ENCODE results near the gene CHST11. TPM values are rescaled to one million over a fixed set of nuclear protein-coding genes. Genes with fewer than 3 reads are reported as not detected.

CHST11 gene
- total and polyA plus RNA-seq, 2 of the 4 experiments (the other 2 are of a cell fraction) = 1.4 to 2.7 TPM

DNA sequence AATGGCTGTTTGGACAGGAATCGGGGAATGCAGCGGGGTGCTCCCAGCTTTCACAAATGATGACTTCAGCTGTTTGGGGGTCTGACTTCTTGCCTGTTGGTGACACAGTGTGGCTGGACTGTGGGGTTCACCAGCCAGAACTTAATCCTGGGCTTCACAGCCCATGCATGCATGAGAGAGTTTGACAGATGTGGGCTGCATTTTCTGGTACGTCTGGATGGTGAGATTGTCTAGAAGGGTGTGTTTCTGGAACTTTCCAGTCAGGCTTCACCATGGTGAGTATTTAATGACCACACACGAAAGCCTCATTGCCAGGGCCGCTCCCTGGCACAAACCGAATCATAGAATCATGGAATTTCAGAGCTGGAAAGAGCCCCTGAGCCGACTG, 29.6 kb downstream of the CHST11 start:
- Histone ChIP-seq H3K4me3 (ENCODE audit: insufficient read depth, low read depth, low read length) (no peak overlapping the region), H2AK5ac (ENCODE audit: low read depth, low read length) (no peak overlapping the region), H2AK9ac (replicated peaks; ENCODE audit: low read depth, low read length, poor library complexity) (no peak overlapping the region), H3K4ac (ENCODE audit: low read depth, low read length) (no peak overlapping the region), H3K9me3 (ENCODE audit: control insufficient read depth, insufficient read depth, low read length) (no peaks in the 10 kb centered on the region), H2BK15ac (ENCODE audit: low read depth, low read length) (no peak overlapping the region), H2BK5ac (ENCODE audit: low read depth, low read length, poor library complexity, severe bottlenecking) (no peak overlapping the region), H3K56ac (ENCODE audit: extremely low read depth, insufficient read depth, low read length) (no peak overlapping the region), H3K4me1 (ENCODE audit: control insufficient read depth, insufficient read depth, low read length) (no peaks in the 10 kb centered on the region), H2AFZ (replicated peaks; ENCODE audit: low read length, poor library complexity) (no peak overlapping the region), H2BK120ac (ENCODE audit: low read depth, low read length) (no peak overlapping the region), H3K9me1 (ENCODE audit: insufficient read depth, low read length) (0 out of 2 replicates have a peak, but pooled peaks cover 5% of the 10 kb centered on the region), H3K23ac (ENCODE audit: low read depth, low read length) (no peak overlapping the region), H3K9ac (ENCODE audit: low read depth, low read length) (no peak overlapping the region), H3K27ac (ENCODE audit: insufficient read depth, low read length) (no peak overlapping the region), H3K14ac (replicated peaks; ENCODE audit: low read depth, low read length) (no peak overlapping the region), H4K91ac (ENCODE audit: insufficient read depth, low read depth, low read length) (no peak overlapping the region), H4K20me1 (ENCODE audit: insufficient read depth, low read length) (no peaks in the 10 kb centered on the region), H3K18ac (ENCODE audit: low read depth, low read length) (no peak overlapping the region), H3K4me2 (ENCODE audit: low read depth, low read length) (no peak overlapping the region), H3K36me3 (ENCODE audit: control insufficient read depth, insufficient read depth, low read length) (no peaks in the 10 kb centered on the region), H3K79me1 (ENCODE audit: low read depth in 1 of 2, low read length in 2 of 2) (no peaks in the 10 kb centered on the region; a peak in 1 of 4 replicates), H4K5ac (ENCODE audit: low read depth, low read length) (no peak overlapping the region), H3K27me3 (ENCODE audit: control insufficient read depth, insufficient read depth, low read length) (no peaks in the 10 kb centered on the region), H4K8ac (ENCODE audit: low read depth in 2 of 2, low read length in 2 of 2) (no peak overlapping the region), H2BK20ac (ENCODE audit: low read depth, low read length) (no peak overlapping the region)
- dilution Hi-C loops (cut with HindIII; ENCODE audit: low sequenced_read_pairs, unreplicated experiment) (no loop called here), in situ Hi-C loops (cut with MboI; ENCODE audit: low sequenced_read_pairs) (no loop called here), intact Hi-C loops (cut with micrococcal nuclease) (no loop called here)
- WGBS, 2 experiments (ENCODE audit: extremely low coverage in 2 of 2, insufficient read length in 1 of 2) = no CpG with 5 or more reads among the region's 7 CpGs
- DNase-seq (no peak), ATAC-seq (ENCODE audit: low read depth) (no peak)
- CTCF ChIA-PET = no interaction called here
- POLR2A ChIA-PET (ENCODE audit: unreplicated experiment) = no interaction called here
- no TSS peak for BruUV-seq (replicated peaks)
- TF ChIP-seq MXI1 (IDR thresholded peaks at IDR 0.05; ENCODE audit: borderline replicate concordance, low read depth, low read length) = no peak
- no peak for TF ChIP-seq MAFK (IDR thresholded peaks at IDR 0.05; ENCODE audit: low read depth, low read length)
- TF ChIP-seq NFE2L2 (IDR thresholded peaks at IDR 0.05; ENCODE audit: low read depth, low read length) = no peak
- TF ChIP-seq USF2 (IDR thresholded peaks at IDR 0.05; ENCODE audit: low read depth, low read length) = no peak
- TF ChIP-seq RAD21 (IDR thresholded peaks at IDR 0.05; ENCODE audit: low read length) = no peak
